NOMO-1 treated with DMSO at 0.1 percent for 48 hours (cell line): ENCODE results near the gene COL5A1.
"Not testable (repeated sequence)": the region's sequence is repeated elsewhere in the genome, so short reads cannot be mapped to it uniquely, and the experiment has no call there.

Experiments
- DNase-seq: peaks from one replicate; lab custom pipeline; 2025; ENCODE audit not compliant: unreplicated experiment; lab: John Stamatoyannopoulos, UW

The COL5A1 gene

GRCh38 chr9:134655586-134656333 is 14.2 kb downstream of the COL5A1 start:
- no peak for DNase-seq

GRCh38 chr9:134656334-134657006 is 14.9 kb downstream of the COL5A1 start:
- DNase-seq, result no peak

- no peak for DNase-seq
Observed at GRCh38 chr9:134657666-134658377, 16.2 kb downstream of the COL5A1 start.

GRCh38 chr9:134658378-134658955 is 16.9 kb downstream of the COL5A1 start:
- DNase-seq, result no peak

GRCh38 chr9:134659688-134660131 is 18.1 kb downstream of the COL5A1 start:
- no peak for DNase-seq

- no peak for DNase-seq
Observed at GRCh38 chr9:134660407-134660806, 18.8 kb downstream of the COL5A1 start.

GRCh38 chr9:134661299-134661698 is 19.7 kb downstream of the COL5A1 start:
- no peak for DNase-seq

GRCh38 chr9:134661791-134662142 is 20.2 kb downstream of the COL5A1 start:
- DNase-seq, result no peak

- no peak for DNase-seq
Observed at GRCh38 chr9:134662143-134662876, 20.7 kb downstream of the COL5A1 start.

GRCh38 chr9:134663084-134663483 is 21.5 kb downstream of the COL5A1 start:
- DNase-seq, result no peak

- DNase-seq, result no peak
Observed at GRCh38 chr9:134663753-134664415, 22.3 kb downstream of the COL5A1 start.

- DNase-seq, result no peak
Observed at GRCh38 chr9:134664446-134664845, 22.8 kb downstream of the COL5A1 start.

GRCh38 chr9:134666208-134666607 is 24.6 kb downstream of the COL5A1 start:
- DNase-seq, result no peak

GRCh38 chr9:134666831-134667230 is 25.2 kb downstream of the COL5A1 start:
- peak; percentile 75 for DNase-seq

- DNase-seq, result not testable (repeated sequence)
Observed at GRCh38 chr9:134668977-134669376, 27.4 kb downstream of the COL5A1 start.

- DNase-seq, result no peak
Observed at GRCh38 chr9:134669399-134669955, 27.9 kb downstream of the COL5A1 start.

- DNase-seq, result no peak
Observed at GRCh38 chr9:134670042-134670525, 28.5 kb downstream of the COL5A1 start.

GRCh38 chr9:134670851-134671281 is 29.3 kb downstream of the COL5A1 start:
- no peak for DNase-seq

- DNase-seq, result no peak
Observed at GRCh38 chr9:134671341-134672113, 29.9 kb downstream of the COL5A1 start.
